Measurements from ENCODE around the gene OVOL2. TPM values are rescaled to one million over a fixed set of nuclear protein-coding genes. Genes with fewer than 3 reads are reported as not detected.
"Not testable (repeated sequence)": the region's sequence is repeated elsewhere in the genome, so short reads cannot be mapped to it uniquely, and the experiment has no call there.

OVOL2 gene
- total RNA-seq, 4 donors from 2014 or later, result not detected

DNA sequence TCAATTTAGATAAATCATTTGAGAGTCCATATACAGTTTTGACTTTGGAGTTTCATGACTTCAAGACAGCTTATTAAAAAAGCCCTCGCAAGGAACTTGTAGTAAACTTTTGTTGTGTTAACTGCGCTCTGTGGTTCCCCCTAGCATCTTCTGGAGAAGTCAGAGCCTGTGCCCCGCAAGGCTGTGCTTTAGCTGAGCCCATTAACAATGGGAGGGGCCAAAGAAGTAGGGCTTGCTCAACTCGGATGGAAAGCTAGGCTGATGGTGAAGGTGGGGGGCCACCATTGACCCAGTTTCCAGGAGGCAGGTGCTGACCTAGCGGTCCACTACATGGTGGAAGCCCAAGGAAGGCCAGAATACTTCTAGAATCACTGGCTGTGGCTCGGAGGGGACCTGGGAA lies 29.3 kb upstream of the OVOL2 start:
- H3K27me3 ChIP-seq, result no peaks in the 10 kb centered on the region
- no peak for ATAC-seq
- TF ChIP-seq, protein P1, sequence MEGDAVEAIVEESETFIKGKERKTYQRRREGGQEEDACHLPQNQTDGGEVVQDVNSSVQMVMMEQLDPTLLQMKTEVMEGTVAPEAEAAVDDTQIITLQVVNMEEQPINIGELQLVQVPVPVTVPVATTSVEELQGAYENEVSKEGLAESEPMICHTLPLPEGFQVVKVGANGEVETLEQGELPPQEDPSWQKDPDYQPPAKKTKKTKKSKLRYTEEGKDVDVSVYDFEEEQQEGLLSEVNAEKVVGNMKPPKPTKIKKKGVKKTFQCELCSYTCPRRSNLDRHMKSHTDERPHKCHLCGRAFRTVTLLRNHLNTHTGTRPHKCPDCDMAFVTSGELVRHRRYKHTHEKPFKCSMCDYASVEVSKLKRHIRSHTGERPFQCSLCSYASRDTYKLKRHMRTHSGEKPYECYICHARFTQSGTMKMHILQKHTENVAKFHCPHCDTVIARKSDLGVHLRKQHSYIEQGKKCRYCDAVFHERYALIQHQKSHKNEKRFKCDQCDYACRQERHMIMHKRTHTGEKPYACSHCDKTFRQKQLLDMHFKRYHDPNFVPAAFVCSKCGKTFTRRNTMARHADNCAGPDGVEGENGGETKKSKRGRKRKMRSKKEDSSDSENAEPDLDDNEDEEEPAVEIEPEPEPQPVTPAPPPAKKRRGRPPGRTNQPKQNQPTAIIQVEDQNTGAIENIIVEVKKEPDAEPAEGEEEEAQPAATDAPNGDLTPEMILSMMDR (IDR thresholded peaks at IDR 0.05 in 4 of 5, conservative IDR thresholded peaks at IDR 0.05 in 1 of 5), result no peak
- H3K4me3 ChIP-seq, result no peak overlapping the region
- H3K4me1 ChIP-seq, result no peaks in the 10 kb centered on the region
- H3K36me3 ChIP-seq, result no peaks in the 10 kb centered on the region
- no peaks in the 10 kb centered on the region for H3K9me3 ChIP-seq
- no peak overlapping the region for H3K27ac ChIP-seq
- in situ Hi-C loops (cut with MboI; ENCODE audit: low sequenced_read_pairs in 4 of 4) (no loop called here), intact Hi-C loops (cut with DNase I; ENCODE audit: low total_unique reads) (no loop called here)
- DNase-seq, result no peak

DNA sequence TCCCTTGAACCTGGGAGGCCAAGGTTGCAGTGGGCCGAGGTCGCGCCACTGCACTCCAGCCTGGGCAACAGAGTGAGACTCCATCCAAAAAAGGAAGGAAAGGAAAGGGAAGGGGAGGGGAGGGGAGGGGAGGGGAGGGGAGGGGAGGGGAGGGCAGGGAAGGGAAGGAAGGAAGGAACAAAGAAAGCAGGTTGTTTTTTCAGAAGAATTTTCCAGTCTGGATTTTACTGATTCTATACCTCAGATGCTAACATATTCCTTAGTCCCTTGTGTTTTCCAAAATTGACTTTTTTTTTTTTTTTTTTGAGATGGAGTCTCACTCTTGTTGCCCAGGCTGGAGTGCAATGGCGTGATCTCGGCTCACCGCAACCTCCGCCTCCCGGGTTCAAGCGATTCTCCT lies 23.1 kb upstream of the OVOL2 start:
- in situ Hi-C loops (cut with MboI; ENCODE audit: low sequenced_read_pairs in 4 of 4); H3K4me3 ChIP-seq; H3K27me3 ChIP-seq; H3K36me3 ChIP-seq; H3K9me3 ChIP-seq; intact Hi-C loops (cut with DNase I; ENCODE audit: low total_unique reads); H3K27ac ChIP-seq; DNase-seq; H3K4me1 ChIP-seq; ATAC-seq: not testable (repeated sequence)

DNA sequence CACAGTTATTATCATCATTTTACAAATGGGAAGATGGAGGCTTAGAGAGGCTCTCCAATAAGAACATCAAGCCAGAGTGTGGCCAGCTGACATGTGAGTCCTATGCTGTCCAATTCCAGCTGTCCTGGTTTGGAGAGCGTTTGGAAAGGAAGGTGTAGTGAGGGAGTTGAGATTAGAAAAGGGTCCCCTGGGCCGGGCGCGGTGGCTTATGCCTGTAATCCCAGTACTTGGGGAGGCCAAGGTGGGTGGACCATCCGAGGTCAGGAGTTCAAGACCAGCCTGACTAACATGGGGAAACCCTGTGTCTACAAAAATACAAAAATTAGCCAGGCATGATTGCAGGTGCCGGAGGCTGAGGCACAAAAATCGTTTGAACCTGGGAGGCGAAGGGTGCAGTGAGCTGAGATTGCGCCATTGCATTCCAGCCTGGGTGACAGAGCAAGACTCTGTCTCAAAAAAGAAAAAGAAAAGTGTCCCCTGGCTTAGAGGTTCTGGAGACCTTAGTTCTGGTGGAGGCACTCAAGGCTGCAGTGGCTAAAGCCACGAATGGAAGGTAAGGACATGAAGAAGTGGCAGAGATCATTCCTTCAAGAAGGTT lies 22.1 kb upstream of the OVOL2 start:
- no peaks in the 10 kb centered on the region for H3K9me3 ChIP-seq
- H3K36me3 ChIP-seq, result no peaks in the 10 kb centered on the region
- H3K27ac ChIP-seq, result no peak overlapping the region
- H3K27me3 ChIP-seq, result no peaks in the 10 kb centered on the region
- intact Hi-C loops (cut with DNase I; ENCODE audit: low total_unique reads) (no loop called here), in situ Hi-C loops (cut with MboI; ENCODE audit: low sequenced_read_pairs in 4 of 4) (no loop called here)
- no peaks in the 10 kb centered on the region for H3K4me1 ChIP-seq
- no peak for ATAC-seq
- no peak for DNase-seq
- H3K4me3 ChIP-seq, result no peak overlapping the region
- no peak for TF ChIP-seq POLR2A (IDR thresholded peaks at IDR 0.05)
- TF ChIP-seq, protein P1 (IDR thresholded peaks at IDR 0.05 in 4 of 5, conservative IDR thresholded peaks at IDR 0.05 in 1 of 5), result no peak

DNA sequence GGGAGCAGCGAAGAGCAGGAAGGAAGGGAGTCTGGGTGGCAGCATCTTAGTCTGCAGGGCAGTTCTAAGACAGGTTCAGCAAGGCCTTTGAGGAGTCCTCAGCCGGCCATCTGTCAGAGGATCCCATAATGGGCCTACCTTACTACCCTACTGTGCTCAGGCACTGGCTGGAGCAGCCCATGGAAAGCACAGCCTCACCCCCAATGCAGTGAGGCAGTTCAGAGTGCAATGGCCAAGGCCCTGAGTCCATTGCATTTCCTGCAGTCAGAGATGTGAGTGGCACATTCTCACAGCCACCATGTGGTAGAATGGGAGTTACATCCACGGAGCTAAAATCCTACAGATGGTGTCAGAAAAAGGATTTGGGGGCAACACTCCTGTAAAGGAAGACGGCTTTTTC lies 19.4 kb upstream of the OVOL2 start:
- DNase-seq, result no peak
- in situ Hi-C loops (cut with MboI; ENCODE audit: low sequenced_read_pairs in 4 of 4), result no loop called here
- no peak for ATAC-seq
- Histone ChIP-seq H3K4me1 (no peaks in the 10 kb centered on the region), H3K27me3 (peaks cover 0 to 4% (median 0%) of the 10 kb centered on the region in 3 donors), H3K4me3 (no peak overlapping the region), H3K27ac (no peak overlapping the region), H3K9me3 (no peaks in the 10 kb centered on the region), H3K36me3 (no peaks in the 10 kb centered on the region)
- intact Hi-C loops (cut with DNase I; ENCODE audit: low total_unique reads), result no loop called here
- TF ChIP-seq, protein P1 (IDR thresholded peaks at IDR 0.05 in 4 of 5, conservative IDR thresholded peaks at IDR 0.05 in 1 of 5), result no peak
- TF ChIP-seq POLR2A (IDR thresholded peaks at IDR 0.05), result no peak

DNA sequence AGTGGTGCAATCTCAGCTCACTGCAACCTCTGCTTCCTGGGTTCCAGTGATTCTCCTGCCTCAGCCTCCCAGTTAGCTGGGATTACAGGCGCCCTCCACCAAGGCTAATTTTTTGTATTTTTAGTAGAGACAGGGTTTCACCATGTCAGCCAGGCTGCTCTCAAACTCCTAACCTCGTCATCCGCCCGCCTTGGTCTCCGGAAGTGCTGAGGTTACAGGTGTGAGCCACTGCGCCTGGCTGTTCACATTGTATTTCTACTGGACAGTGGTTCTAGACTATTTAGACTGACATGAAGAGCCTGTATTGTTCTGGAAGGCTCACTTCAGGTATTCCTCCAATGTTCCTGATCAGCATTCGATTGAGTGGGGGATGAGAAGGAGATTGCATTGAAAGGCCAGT lies 14.8 kb upstream of the OVOL2 start:
- Histone ChIP-seq H3K27ac (no peak overlapping the region), H3K27me3 (peaks cover 0 to 4% (median 0%) of the 10 kb centered on the region in 3 donors), H3K4me1 (no peaks in the 10 kb centered on the region), H3K4me3 (no peak overlapping the region), H3K9me3 (no peaks in the 10 kb centered on the region), H3K36me3 (no peaks in the 10 kb centered on the region)
- DNase-seq (no peak), ATAC-seq (no peak)
- intact Hi-C loops (cut with DNase I; ENCODE audit: low total_unique reads) (no loop called here), in situ Hi-C loops (cut with MboI; ENCODE audit: low sequenced_read_pairs in 4 of 4) (loop anchor here in 1 of 4 donors (25.0 kb wide), 1 partner anchor 90 kb away; no protein-coding TSS in a partner anchor)
- TF ChIP-seq, protein P1 (IDR thresholded peaks at IDR 0.05 in 4 of 5, conservative IDR thresholded peaks at IDR 0.05 in 1 of 5), result no peak
- no peak for TF ChIP-seq POLR2A (IDR thresholded peaks at IDR 0.05)

All from gastrocnemius medialis (tissue), 4 donors.